Measurements from ENCODE around the gene NRXN3.

DNA sequence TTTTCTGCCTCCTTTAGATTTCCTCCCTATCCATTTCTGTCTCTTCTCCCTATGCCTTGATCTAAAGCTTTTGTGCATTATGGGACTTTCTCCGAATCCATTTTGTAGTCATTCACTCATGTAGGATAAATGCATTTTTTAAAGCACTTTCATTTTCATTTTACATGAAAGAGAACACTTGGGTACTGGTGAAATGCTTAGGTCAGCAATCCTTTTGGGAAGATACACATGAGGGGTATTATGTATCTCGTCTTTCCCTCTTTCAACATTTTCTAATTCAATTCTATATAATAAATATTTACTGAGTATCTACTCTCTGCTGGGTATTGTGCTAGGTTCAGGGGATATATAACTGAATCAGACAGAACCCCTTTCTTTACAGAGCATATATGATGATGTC is 577.6 kb downstream of the NRXN3 start:
- TF ChIP-seq CTCF (conservative IDR thresholded peaks at IDR 0.05): no peak
- no peak for TF ChIP-seq EZH2 (IDR thresholded peaks at IDR 0.05; ENCODE audit: low read depth)

Measured in PC-9 (cell line).